Vagina (tissue), 2 donors: Measurements from ENCODE around the gene ERRFI1.

Source experiments
- POLR2AphosphoS5 ChIP-seq, 2 donors: sonication (generic); formaldehyde crosslinking; IDR thresholded peaks; one replicate each; pipeline ENCODE4 v1.9.0; 2017; ENCODE audit warnings: antibody characterized with exemption in 2 of 2, mild to moderate bottlenecking in 2 of 2, low read depth in 1 of 2; ENCODE audit not compliant: insufficient read depth in 1 of 2
- TF ChIP-seq, protein P1 (sequence below), 3 experiments: fragments of 450-650 bp in 2 of 3; fragments of 200-600 bp in 1 of 3; sonication (generic) in 1 of 3; IDR thresholded peaks; one replicate each; pipeline ENCODE4 v1.5.1; 2017 to 2019; ENCODE audit warnings: antibody characterized with exemption in 3 of 3, mild to moderate bottlenecking in 2 of 3, moderate library complexity in 2 of 3

DNA sequence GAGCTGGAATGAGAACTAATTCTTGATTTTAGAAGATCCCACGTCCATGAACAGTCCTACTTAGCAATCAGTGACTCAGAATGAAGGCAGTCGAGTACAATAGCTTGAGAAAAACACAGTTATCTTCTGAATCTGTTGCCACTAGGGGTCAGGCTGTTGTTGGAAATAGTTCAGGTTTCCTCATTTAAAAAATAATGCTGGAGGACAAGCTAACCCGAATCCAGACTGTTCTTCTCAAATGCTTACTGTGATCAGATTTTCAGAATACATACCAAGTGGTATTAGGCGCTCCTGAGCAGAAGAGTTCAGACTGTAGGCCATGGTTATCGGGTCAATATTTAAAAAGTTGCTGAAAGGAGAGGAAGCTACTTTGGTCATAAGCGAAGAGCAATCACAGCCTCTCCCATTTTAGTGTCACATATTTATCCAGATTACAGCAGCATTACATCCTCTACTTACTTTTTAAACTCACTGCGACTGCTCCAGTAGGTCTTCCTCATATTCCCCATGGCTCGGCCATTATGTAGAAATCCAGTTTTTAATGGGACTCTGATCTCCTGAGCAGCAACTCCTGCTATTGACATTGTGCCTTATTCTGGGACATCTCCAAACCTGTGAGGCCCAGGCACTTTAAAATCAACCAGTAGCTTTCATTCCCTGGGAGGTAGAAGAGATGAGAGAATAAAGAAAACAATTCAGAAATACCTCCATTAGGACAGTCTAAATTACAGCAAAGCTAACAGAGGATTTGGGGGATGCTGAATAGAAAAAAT is 10.9 kb downstream of the ERRFI1 start:
- TF ChIP-seq POLR2AphosphoS5 (IDR thresholded peaks at IDR 0.05; ENCODE audit: insufficient read depth in 1 of 2, low read depth in 1 of 2) = peak in 1 of 2 donors; percentile 74
- TF ChIP-seq, protein P1, sequence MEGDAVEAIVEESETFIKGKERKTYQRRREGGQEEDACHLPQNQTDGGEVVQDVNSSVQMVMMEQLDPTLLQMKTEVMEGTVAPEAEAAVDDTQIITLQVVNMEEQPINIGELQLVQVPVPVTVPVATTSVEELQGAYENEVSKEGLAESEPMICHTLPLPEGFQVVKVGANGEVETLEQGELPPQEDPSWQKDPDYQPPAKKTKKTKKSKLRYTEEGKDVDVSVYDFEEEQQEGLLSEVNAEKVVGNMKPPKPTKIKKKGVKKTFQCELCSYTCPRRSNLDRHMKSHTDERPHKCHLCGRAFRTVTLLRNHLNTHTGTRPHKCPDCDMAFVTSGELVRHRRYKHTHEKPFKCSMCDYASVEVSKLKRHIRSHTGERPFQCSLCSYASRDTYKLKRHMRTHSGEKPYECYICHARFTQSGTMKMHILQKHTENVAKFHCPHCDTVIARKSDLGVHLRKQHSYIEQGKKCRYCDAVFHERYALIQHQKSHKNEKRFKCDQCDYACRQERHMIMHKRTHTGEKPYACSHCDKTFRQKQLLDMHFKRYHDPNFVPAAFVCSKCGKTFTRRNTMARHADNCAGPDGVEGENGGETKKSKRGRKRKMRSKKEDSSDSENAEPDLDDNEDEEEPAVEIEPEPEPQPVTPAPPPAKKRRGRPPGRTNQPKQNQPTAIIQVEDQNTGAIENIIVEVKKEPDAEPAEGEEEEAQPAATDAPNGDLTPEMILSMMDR (IDR thresholded peaks at IDR 0.05) = peak; percentile 21 to 77 (median 53)
